Gastrocnemius medialis (tissue), 4 donors: ENCODE data around the gene C1orf174.

Experiments
- POLR2A ChIP-seq, 2 donors: fragments of 450-650 bp; IDR thresholded peaks; one replicate each; pipeline ENCODE4 v1.6.1; 2017; ENCODE audit warnings: antibody characterized with exemption in 2 of 2, mild to moderate bottlenecking in 2 of 2, moderate library complexity in 2 of 2
- TF ChIP-seq, protein P1 (sequence below), 5 experiments: fragments of 450-650 bp in 3 of 5; fragments of 200-600 bp in 2 of 5; sonication (generic) in 2 of 5; IDR thresholded peaks in 4 of 5; conservative IDR thresholded peaks in 1 of 5; 1 replicate in 4 of 5; 2 replicates in 1 of 5; pipeline ENCODE4 v1.5.1; 2016 to 2019; ENCODE audit warnings: antibody characterized with exemption in 5 of 5, mild to moderate bottlenecking in 3 of 5, moderate library complexity in 3 of 5

DNA sequence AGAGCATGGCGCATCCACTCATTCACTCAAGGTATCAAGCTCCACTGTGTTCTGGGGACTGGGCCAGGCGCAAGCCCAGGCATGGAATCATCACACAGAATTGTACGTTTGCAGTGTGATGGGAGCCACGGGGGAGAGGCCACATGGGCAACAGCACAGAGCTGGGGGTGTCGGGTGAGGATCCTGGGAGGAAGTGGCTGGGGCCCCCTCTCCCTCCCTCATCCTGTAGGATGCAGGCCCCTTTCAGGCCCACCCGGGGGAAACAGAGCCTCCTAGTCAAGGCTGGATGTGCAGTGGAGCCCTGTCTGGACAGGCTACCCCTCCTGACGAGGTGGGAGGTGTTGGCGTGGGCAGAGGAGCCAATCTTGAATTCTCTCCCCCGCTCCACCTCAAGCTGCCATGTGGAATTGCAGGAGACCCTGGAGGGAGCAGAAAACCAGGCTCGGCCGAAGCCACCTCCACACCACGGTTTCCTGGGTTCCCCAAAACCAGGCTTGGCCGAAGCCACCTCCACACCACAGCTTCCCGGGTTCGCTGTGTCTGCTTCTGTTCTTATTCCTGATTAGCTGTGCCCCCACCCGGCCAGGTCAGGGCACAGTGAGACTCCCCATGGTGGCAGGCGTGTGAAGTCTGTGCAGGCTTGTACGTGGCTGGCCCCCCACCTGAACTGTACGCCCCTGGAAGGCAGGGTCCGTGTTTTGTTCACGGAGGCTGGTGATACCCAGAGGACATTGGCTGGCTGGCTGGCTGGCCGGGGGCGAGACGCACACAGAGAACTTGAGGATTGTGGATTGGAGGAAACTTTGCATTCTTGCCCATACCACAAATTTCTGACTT, 4.2 kb upstream of the C1orf174 start:
- TF ChIP-seq, protein P1, sequence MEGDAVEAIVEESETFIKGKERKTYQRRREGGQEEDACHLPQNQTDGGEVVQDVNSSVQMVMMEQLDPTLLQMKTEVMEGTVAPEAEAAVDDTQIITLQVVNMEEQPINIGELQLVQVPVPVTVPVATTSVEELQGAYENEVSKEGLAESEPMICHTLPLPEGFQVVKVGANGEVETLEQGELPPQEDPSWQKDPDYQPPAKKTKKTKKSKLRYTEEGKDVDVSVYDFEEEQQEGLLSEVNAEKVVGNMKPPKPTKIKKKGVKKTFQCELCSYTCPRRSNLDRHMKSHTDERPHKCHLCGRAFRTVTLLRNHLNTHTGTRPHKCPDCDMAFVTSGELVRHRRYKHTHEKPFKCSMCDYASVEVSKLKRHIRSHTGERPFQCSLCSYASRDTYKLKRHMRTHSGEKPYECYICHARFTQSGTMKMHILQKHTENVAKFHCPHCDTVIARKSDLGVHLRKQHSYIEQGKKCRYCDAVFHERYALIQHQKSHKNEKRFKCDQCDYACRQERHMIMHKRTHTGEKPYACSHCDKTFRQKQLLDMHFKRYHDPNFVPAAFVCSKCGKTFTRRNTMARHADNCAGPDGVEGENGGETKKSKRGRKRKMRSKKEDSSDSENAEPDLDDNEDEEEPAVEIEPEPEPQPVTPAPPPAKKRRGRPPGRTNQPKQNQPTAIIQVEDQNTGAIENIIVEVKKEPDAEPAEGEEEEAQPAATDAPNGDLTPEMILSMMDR (IDR thresholded peaks at IDR 0.05 in 4 of 5, conservative IDR thresholded peaks at IDR 0.05 in 1 of 5): no peak
- no peak for TF ChIP-seq POLR2A (IDR thresholded peaks at IDR 0.05)
